A549 (cell line): ENCODE results near the gene PHKB. TPM values are rescaled to one million over a fixed set of nuclear protein-coding genes. Genes with fewer than 3 reads are reported as not detected.

Source experiments
- ATAC-seq, 2 experiments: fragments of 200-7000 bp in 1 of 2; fragments of >200 bp in 1 of 2; cut with Nextera tagmentation in 1 of 2; cut with Tn5 transposase in 1 of 2; 3 replicates each; pipeline versions ENCODE4 v1.8.0 to v1.9.1; 2018 to 2020; ENCODE audit warnings: mild to moderate bottlenecking in 1 of 2, moderate library complexity in 1 of 2
- CTCF ChIA-PET: fragments of 300-600 bp; sonication (Branson Sonifier 250); formaldehyde crosslinking; extraction: SDS; loops from one replicate; lab custom pipeline; 2021; ENCODE audit warnings: antibody characterized with exemption, inconsistent platforms; lab: Yijun Ruan, JAX
- POLR2A ChIA-PET: fragments of 350-600 bp; formaldehyde crosslinking; extraction: SDS; loops from one replicate; lab custom pipeline; 2021; ENCODE audit warnings: antibody characterized with exemption, inconsistent platforms; lab: Yijun Ruan, JAX
- DNase-seq, 2 experiments: peaks; one replicate each; pipeline versions ENCODE4 v3.0.0 to v3.0.0-alpha.2; 2011 to 2016; ENCODE audit warnings: low read depth in 1 of 2, low spot score in 1 of 2
- FAIRE-seq: peaks from 2 replicates; lab custom pipeline; 2011; peaks lifted over from hg19 to GRCh38; lab: Jason Lieb, UNC
- H3K27ac ChIP-seq, 2 experiments: fragments of >200 bp; sonication (Bioruptor Twin); formaldehyde crosslinking; 3 replicates each; pipeline ENCODE4 v1.5.1; 2016 to 2017
- H3K4me1 ChIP-seq: fragments of >200 bp; sonication (Bioruptor Twin); formaldehyde crosslinking; 3 replicates; pipeline ENCODE4 v1.6.1; 2016
- H3K4me2 ChIP-seq: fragments of >200 bp; sonication (Bioruptor Twin); formaldehyde crosslinking; 3 replicates; pipeline ENCODE4 v1.6.1; 2016
- H3K4me3 ChIP-seq: fragments of >200 bp; sonication (Bioruptor Twin); formaldehyde crosslinking; 3 replicates; pipeline ENCODE4 v1.5.1; 2016
- H3K9me3 ChIP-seq: fragments of >200 bp; sonication (Bioruptor Twin); formaldehyde crosslinking; 3 replicates; pipeline ENCODE4 v1.6.1; 2016
- CBX2 ChIP-seq: fragments of 200-600 bp; sonication (generic); IDR thresholded peaks from 2 replicates; pipeline ENCODE4 v1.6.1; 2016; ENCODE audit warnings: low read depth, mild to moderate bottlenecking, borderline replicate concordance
- CHD2 ChIP-seq: fragments of 150-350 bp; IDR thresholded peaks from 2 replicates; pipeline ENCODE4 v1.6.1; 2014; ENCODE audit warnings: low read length; ENCODE audit not compliant: partially characterized antibody
- EHMT2 ChIP-seq: fragments of 200-600 bp; sonication (generic); IDR thresholded peaks from 2 replicates; pipeline ENCODE4 v1.6.1; 2016; ENCODE audit warnings: antibody characterized with exemption, low read depth, mild to moderate bottlenecking, moderate library complexity
- EP300 ChIP-seq, 2 experiments: fragments of >200 bp; sonication (Bioruptor Twin); formaldehyde crosslinking; IDR thresholded peaks; 2 replicates in 1 of 2; 3 replicates in 1 of 2; pipeline ENCODE4 v1.6.1; 2016 to 2017
- FOSB ChIP-seq: fragments of 250-450 bp; sonication (Bioruptor Pico); IDR thresholded peaks from 2 replicates; pipeline ENCODE4 v1.5.0; 2020; ENCODE audit warnings: mild to moderate bottlenecking, moderate library complexity
- HDAC2 ChIP-seq: fragments of 200-600 bp; sonication (generic); IDR thresholded peaks from 2 replicates; pipeline ENCODE4 v1.6.1; 2016
- HEYL ChIP-seq: fragments of 250-450 bp; sonication (Bioruptor Pico); IDR thresholded peaks from 2 replicates; pipeline ENCODE4 v1.8.0; 2021; ENCODE audit warnings: mild to moderate bottlenecking, moderate library complexity
- HOXA7 ChIP-seq: fragments of 250-450 bp; sonication (Bioruptor Pico); IDR thresholded peaks from 2 replicates; pipeline ENCODE4 v1.5.0; 2020; ENCODE audit warnings: mild to moderate bottlenecking, moderate library complexity
- HOXB5 ChIP-seq: fragments of 250-450 bp; sonication (Bioruptor Pico); IDR thresholded peaks from 2 replicates; pipeline ENCODE4 v1.5.0; 2020; ENCODE audit warnings: mild to moderate bottlenecking, moderate library complexity
- JUNB ChIP-seq: fragments of >200 bp; sonication (Bioruptor Twin); formaldehyde crosslinking; IDR thresholded peaks from 2 replicates; pipeline ENCODE4 v1.6.1; 2016
- MAFK ChIP-seq: fragments of 450-650 bp; IDR thresholded peaks from 2 replicates; pipeline ENCODE4 v1.6.1; 2014; ENCODE audit not compliant: partially characterized antibody
- NFE2L2 ChIP-seq: fragments of 150-350 bp; conservative IDR thresholded peaks from 2 replicates; pipeline ENCODE4 v1.6.1; 2014; ENCODE audit warnings: low read length
- NPAS2 ChIP-seq: fragments of 250-450 bp; sonication (Bioruptor Pico); IDR thresholded peaks from 2 replicates; pipeline ENCODE4 v1.8.0; 2022; ENCODE audit warnings: mild to moderate bottlenecking, moderate library complexity, borderline replicate concordance
- NR3C1 ChIP-seq: fragments of >200 bp; sonication (Bioruptor Twin); formaldehyde crosslinking; IDR thresholded peaks from 3 replicates; pipeline ENCODE4 v1.6.1; 2017
- PHF8 ChIP-seq: fragments of 200-600 bp; sonication (generic); IDR thresholded peaks from 2 replicates; pipeline ENCODE4 v1.6.1; 2016; ENCODE audit warnings: low read depth, mild to moderate bottlenecking, antibody characterized with exemption, moderate library complexity, borderline replicate concordance
- POLR2A ChIP-seq: IDR thresholded peaks from 2 replicates; pipeline ENCODE4 v1.6.1; 2012; ENCODE audit warnings: mild to moderate bottlenecking, low read length
- RAD21 ChIP-seq, 2 experiments: fragments of >200 bp in 1 of 2; sonication (Bioruptor Twin) in 1 of 2; formaldehyde crosslinking in 1 of 2; IDR thresholded peaks in 1 of 2; conservative IDR thresholded peaks in 1 of 2; 2 replicates in 1 of 2; 3 replicates in 1 of 2; pipeline ENCODE4 v1.6.1; 2012 to 2018; ENCODE audit warnings: inconsistent platforms in 1 of 2
- RARB ChIP-seq: fragments of 250-450 bp; sonication (Bioruptor Pico); IDR thresholded peaks from 2 replicates; pipeline ENCODE4 v1.8.0; 2021; ENCODE audit warnings: mild to moderate bottlenecking, moderate library complexity
- SREBF2 ChIP-seq: fragments of 450-650 bp; IDR thresholded peaks from 2 replicates; pipeline ENCODE4 v1.6.1; 2014; ENCODE audit warnings: mild to moderate bottlenecking, moderate library complexity
- TFCP2L1 ChIP-seq: fragments of 250-450 bp; sonication (Bioruptor Pico); IDR thresholded peaks from 2 replicates; pipeline ENCODE4 v1.5.0; 2021; ENCODE audit warnings: mild to moderate bottlenecking
- WGBS: methylation state at CpG from one replicate; pipeline ENCODE4 v1.1.6; 2017; ENCODE audit errors: missing lambda C conversion rate; 5-methylcytosine and 5-hydroxymethylcytosine counted together
- polyA plus RNA-seq, 4 experiments: library from polyadenylated mRNA; depleted of rRNA in 3 of 4; stranded (reverse); fragments of >200 nt; fragmentation: RNase III in 1 of 4; extraction: RNeasy Plus Mini Kit Qiagen cat#74134 plus additional on column Dnase treatment in 1 of 4; gene quantifications; 2 replicates in 3 of 4; 3 replicates in 1 of 4; pipeline ENCODE4 v1.2.3, GENCODE V29; 2011 to 2017
- TF ChIP-seq, protein P1 (sequence below): fragments of 250-450 bp; sonication (Bioruptor Pico); IDR thresholded peaks from 2 replicates; pipeline ENCODE4 v1.5.0; 2020; ENCODE audit warnings: low read depth, mild to moderate bottlenecking, moderate library complexity
- TF ChIP-seq, protein P2 (sequence below): fragments of >200 bp; sonication (Bioruptor Twin); formaldehyde crosslinking; IDR thresholded peaks from 3 replicates; pipeline ENCODE4 v1.6.1; 2016
- TF ChIP-seq, protein P3 (sequence below): fragments of 450-650 bp; IDR thresholded peaks from 2 replicates; pipeline ENCODE4 v1.6.1; 2014; ENCODE audit warnings: antibody characterized with exemption
- TF ChIP-seq, protein P4 (sequence below): IDR thresholded peaks from 2 replicates; pipeline ENCODE4 v1.6.1; 2012
- TF ChIP-seq, protein P5 (sequence below): fragments of >200 bp; sonication (Bioruptor Twin); formaldehyde crosslinking; IDR thresholded peaks from 2 replicates; pipeline ENCODE4 v1.6.1; 2016

PHKB gene
- polyA plus RNA-seq, 2 of the 4 experiments (the other 2 are of a cell fraction) = 33.2 to 96.8 TPM

DNA sequence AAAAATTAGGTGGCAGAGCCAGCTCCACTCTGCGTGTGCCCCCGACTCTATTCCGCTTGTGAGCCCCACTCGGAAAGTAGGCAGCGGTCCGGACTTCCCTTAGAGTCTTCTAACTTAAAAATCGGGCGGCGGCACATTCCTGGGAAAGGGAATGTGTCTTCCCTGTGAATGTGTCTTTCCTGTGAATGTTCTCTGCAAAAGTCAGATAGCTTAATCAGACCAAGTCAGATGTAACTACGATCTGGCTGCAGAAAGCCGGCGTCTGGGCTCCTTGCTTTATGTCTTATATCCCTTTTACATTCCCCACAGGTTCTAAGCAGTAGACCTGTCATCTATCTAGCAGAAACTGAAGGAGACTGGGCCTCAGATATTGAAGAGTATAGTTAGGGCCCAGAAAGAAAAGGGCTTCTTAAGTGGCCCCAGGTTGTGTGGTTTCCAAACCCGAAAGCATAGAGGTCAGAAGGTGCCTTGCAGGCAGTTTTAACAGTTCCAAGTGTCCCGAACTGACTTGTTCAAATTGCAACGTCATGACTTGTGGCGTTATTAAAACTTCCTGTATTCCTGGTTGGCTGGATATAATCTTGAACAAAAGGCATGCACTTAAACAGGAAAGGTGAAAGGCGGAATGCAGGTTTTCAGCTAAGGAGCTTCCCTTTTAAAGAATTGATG, 601 bp downstream of the PHKB start (continued):
- TF ChIP-seq MAFK (peak; percentile 98), POLR2A (no peak), FOSB (CRISPR knock-in tag) (no peak), TFCP2L1 (CRISPR knock-in tag) (peak; percentile 65; the same call in 1 of the 2 replicates), CBX2 (no peak)
- TF ChIP-seq, protein P1, sequence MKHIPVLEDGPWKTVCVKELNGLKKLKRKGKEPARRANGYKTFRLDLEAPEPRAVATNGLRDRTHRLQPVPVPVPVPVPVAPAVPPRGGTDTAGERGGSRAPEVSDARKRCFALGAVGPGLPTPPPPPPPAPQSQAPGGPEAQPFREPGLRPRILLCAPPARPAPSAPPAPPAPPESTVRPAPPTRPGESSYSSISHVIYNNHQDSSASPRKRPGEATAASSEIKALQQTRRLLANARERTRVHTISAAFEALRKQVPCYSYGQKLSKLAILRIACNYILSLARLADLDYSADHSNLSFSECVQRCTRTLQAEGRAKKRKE (CRISPR knock-in tag) = no peak
- TF ChIP-seq, protein P2, sequence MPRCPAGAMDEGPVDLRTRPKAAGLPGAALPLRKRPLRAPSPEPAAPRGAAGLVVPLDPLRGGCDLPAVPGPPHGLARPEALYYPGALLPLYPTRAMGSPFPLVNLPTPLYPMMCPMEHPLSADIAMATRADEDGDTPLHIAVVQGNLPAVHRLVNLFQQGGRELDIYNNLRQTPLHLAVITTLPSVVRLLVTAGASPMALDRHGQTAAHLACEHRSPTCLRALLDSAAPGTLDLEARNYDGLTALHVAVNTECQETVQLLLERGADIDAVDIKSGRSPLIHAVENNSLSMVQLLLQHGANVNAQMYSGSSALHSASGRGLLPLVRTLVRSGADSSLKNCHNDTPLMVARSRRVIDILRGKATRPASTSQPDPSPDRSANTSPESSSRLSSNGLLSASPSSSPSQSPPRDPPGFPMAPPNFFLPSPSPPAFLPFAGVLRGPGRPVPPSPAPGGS = no peak
- TF ChIP-seq, all 56 proteins: peak for 5

DNA sequence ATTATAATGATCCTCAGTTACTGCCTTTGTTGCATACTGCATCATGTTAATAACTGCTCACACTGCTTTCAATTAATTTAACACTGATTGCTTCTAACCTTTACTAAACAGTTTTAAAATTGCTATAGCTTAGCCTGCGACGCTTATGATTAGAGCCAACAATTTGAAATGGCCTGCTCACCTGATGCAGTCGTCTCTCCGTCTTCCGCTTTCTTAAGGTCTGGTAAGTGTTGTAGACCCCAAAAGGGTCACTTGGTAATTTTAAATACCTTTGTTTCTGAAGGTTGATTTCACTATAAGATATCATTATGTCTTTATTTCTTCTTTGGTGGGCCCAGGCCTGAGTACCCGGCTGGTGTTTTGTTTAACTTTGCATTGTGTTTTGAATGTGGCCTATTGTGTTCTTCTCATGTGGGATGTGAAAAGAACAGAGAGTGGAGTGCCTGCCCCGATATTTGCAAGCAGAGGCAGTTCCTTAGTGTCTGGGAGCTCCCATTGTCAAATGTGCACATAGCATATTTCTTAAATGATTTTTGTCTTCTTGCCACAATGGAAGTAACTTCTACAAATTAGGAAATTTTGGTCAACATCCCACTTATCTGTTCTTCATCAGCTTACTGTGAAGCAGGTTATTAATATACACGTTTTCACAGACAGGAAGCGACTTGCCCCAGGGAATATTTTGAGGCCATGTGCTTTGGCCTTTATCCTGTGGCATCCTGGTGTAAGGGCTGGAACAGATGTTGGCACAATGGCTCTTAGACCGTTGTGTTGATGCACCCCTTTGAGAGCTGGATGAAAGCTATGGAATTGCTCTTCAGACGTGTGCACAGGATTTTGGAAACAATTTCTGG, 2.9 kb downstream of the PHKB start:
- H3K4me1 ChIP-seq = peaks cover 21% of the 10 kb centered on the region
- no peak overlapping the region for H3K4me3 ChIP-seq
- FAIRE-seq (no peak), ATAC-seq (no peak), DNase-seq (no peak)
- 91% methylated on average over 11 of the region's 11 CpGs for WGBS
- H3K9me3 ChIP-seq = no peaks in the 10 kb centered on the region
- no peak overlapping the region for H3K4me2 ChIP-seq
- CTCF ChIA-PET = interaction anchor here (1.1 to 3.5 kb wide), 2 partner anchors 320 to 701 kb away, joined by 3 to 10 read pairs; partner anchors contain the start of gene NETO2
- TF ChIP-seq EHMT2 = no peak
- no peak for TF ChIP-seq EP300 (IDR thresholded peaks at IDR 0.05)
- no peak for TF ChIP-seq PHF8
- no peak for TF ChIP-seq CHD2
- no peak for TF ChIP-seq NFE2L2
- no peak for TF ChIP-seq HDAC2
- TF ChIP-seq NPAS2 = no peak
- TF ChIP-seq, protein P2 = no peak
- TF ChIP-seq NR3C1 = no peak
- no peak for TF ChIP-seq RARB
- TF ChIP-seq, protein P3, sequence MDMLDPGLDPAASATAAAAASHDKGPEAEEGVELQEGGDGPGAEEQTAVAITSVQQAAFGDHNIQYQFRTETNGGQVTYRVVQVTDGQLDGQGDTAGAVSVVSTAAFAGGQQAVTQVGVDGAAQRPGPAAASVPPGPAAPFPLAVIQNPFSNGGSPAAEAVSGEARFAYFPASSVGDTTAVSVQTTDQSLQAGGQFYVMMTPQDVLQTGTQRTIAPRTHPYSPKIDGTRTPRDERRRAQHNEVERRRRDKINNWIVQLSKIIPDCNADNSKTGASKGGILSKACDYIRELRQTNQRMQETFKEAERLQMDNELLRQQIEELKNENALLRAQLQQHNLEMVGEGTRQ = no peak
- TF ChIP-seq, all 56 proteins: peak for 0
- no peak overlapping the region for H3K27ac ChIP-seq
- POLR2A ChIA-PET = no interaction called here

DNA sequence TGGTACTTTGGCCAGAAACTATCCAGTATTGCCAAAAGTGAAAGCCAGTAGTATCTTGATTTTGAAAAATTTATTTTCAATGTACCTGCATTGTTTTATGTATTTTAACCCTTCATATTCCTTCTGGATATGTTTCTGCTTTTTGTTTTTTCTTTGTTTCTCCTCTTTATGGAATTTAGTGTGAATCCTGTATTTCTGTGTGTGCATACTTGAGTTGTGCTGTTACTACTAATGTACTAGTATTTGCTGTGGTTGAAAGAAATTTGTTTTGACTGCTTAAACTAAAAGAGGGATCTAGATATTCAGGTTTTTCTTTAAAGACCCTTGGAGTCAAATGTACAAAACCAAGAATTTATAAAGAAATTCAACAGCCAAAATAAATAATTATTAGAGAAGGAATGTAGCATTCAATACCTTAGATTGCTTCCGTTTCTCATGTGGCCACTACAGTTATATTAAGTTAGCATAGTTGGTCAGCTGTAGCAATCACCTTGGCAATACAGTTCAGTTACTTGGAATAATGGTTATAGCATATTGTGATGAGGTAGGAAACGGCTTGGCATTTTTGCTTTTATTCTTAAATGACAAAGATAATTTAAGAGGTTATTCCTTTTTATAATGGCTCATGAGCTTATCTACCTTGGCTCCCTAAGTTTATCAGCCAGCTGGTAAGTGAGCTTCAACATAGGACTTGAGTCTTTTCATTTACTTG, 4.9 kb downstream of the PHKB start:
- Histone ChIP-seq H3K27ac (no peak overlapping the region), H3K4me3 (no peak overlapping the region), H3K4me1 (peaks cover 11% of the 10 kb centered on the region; the same call in 2 of the 3 replicates), H3K9me3 (no peaks in the 10 kb centered on the region), H3K4me2 (no peak overlapping the region)
- no peak for DNase-seq
- no peak for ATAC-seq
- 83% methylated on average over 2 of the region's 2 CpGs for WGBS
- no peak for FAIRE-seq
- POLR2A ChIA-PET = interaction anchor here (1.0 kb wide), 1 partner anchor 9 kb away, joined by 3 read pairs; no protein-coding TSS in a partner anchor
- CTCF ChIA-PET = no interaction called here
- no peak for TF ChIP-seq HDAC2
- no peak for TF ChIP-seq EP300 (IDR thresholded peaks at IDR 0.05)
- no peak for TF ChIP-seq RAD21 (conservative IDR thresholded peaks at IDR 0.05 in 1 of 2, IDR thresholded peaks at IDR 0.05 in 1 of 2)
- TF ChIP-seq HOXB5 (CRISPR knock-in tag) = no peak
- TF ChIP-seq, protein P4, sequence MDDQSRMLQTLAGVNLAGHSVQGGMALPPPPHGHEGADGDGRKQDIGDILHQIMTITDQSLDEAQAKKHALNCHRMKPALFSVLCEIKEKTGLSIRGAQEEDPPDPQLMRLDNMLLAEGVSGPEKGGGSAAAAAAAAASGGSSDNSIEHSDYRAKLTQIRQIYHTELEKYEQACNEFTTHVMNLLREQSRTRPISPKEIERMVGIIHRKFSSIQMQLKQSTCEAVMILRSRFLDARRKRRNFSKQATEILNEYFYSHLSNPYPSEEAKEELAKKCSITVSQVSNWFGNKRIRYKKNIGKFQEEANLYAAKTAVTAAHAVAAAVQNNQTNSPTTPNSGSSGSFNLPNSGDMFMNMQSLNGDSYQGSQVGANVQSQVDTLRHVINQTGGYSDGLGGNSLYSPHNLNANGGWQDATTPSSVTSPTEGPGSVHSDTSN = no peak
- TF ChIP-seq JUNB = no peak
- no peak for TF ChIP-seq NFE2L2
- no peak for TF ChIP-seq RARB
- no peak for TF ChIP-seq SREBF2
- no peak for TF ChIP-seq NR3C1
- TF ChIP-seq, protein P5, sequence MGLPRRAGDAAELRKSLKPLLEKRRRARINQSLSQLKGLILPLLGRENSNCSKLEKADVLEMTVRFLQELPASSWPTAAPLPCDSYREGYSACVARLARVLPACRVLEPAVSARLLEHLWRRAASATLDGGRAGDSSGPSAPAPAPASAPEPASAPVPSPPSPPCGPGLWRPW = no peak
- TF ChIP-seq HEYL (CRISPR knock-in tag) = no peak
- TF ChIP-seq HOXA7 (CRISPR knock-in tag) = no peak
- no peak for TF ChIP-seq CBX2
- TF ChIP-seq, protein P1 (CRISPR knock-in tag) = no peak
- TF ChIP-seq PHF8 = no peak
